Fibroblast of skin of right quadriceps (primary cell): ENCODE measurements around the gene IFI27L2.
A peak's percentile ranks its signal among the peaks of the same experiment; 100 is the strongest.

ENCODE experiments used
- DNase-seq: peaks from one replicate; pipeline ENCODE4 v3.0.0-alpha.2; 2013

Gene IFI27L2

GRCh38 chr14:94145902-94146527, 16.6 kb upstream of the IFI27L2 start:
- no peak for DNase-seq

DNA sequence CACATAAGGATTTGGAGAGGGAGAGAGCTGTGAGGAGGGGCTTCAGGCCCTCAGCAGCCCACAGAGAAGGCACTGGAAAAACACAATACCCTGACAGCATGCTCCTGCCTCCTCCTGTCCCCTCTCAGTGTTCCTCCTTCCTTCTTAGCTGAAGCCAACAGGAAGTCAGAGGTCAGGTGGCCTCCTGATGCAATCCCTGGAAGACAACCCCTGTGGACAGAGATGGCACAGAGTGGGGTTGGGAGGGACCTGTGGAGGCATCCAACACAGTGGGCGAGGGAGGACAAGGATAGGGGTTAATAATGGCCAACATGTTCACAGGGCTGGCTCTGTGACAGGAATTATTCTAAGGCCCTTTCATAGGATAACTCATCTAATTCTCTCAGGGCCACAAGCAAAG, 15.4 kb upstream of the IFI27L2 start:
- no peak for DNase-seq

GRCh38 chr14:94143711-94144110, 14.3 kb upstream of the IFI27L2 start:
- no peak for DNase-seq

GRCh38 chr14:94143239-94143638, 13.8 kb upstream of the IFI27L2 start:
- no peak for DNase-seq

DNA sequence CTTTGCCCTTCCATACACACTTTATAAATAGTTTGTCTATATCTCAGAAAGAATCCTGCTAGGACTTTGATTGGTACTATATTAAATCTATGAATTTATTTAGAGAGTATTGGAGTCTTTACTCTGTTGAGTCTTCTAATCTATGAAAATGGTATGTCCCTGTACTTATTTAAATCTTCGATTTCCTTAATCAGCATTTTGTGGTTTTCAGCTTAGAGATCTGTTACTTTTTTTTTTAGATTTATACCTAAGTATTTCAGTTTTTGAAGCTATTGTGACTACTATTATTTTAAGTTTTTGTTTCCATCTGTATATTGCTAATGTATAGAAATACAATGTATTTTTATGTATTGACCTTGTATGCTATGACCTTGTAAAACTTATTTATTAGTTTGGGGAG, 13.4 kb upstream of the IFI27L2 start:
- DNase-seq, result no peak

DNA sequence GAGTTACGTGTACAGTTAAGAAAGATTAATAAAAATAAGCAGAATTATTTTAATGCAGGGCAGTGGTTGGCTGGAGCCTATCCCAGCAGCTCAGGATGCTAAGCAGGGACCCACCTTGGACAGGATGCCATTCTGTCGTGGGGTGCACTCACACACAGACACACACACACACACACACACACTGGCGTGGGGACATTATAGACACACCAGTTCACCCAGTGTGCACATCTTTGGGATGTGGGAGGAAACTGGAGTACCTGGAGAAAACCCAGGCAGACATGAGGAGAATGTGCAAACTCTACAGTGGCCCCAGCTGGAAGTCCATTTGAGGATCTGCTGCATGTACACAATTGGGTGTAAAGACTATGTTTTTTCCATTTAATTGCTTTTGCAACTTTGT, 12.8 kb upstream of the IFI27L2 start:
- no peak for DNase-seq

GRCh38 chr14:94139421-94139820, 10.0 kb upstream of the IFI27L2 start:
- no peak for DNase-seq

GRCh38 chr14:94139006-94139405, 9.6 kb upstream of the IFI27L2 start:
- DNase-seq, result no peak

DNA sequence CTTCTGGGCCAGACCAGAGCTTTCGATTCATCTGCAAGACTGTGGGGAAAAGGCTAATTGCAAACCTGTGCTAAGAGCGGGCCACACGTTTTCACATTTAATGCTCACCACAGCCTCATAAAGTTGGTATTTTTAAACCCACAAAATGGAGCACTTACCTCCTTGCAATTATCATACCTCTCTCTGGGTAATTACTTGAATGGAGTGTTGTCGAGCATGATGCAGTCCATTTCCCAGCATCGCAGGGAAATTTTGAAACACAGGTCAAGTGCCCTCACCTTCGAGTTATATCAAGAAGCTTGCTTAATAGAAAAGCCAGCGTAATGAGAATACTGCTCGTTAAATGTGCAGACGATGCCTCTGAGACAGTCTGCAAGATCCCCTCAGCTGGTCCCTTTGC, 8.8 kb upstream of the IFI27L2 start:
- no peak for DNase-seq

GRCh38 chr14:94136575-94137331, 7.3 kb upstream of the IFI27L2 start:
- DNase-seq, result peak; percentile 76

- DNase-seq, result no peak
Observed at GRCh38 chr14:94135476-94135875, 6.1 kb upstream of the IFI27L2 start.

DNA sequence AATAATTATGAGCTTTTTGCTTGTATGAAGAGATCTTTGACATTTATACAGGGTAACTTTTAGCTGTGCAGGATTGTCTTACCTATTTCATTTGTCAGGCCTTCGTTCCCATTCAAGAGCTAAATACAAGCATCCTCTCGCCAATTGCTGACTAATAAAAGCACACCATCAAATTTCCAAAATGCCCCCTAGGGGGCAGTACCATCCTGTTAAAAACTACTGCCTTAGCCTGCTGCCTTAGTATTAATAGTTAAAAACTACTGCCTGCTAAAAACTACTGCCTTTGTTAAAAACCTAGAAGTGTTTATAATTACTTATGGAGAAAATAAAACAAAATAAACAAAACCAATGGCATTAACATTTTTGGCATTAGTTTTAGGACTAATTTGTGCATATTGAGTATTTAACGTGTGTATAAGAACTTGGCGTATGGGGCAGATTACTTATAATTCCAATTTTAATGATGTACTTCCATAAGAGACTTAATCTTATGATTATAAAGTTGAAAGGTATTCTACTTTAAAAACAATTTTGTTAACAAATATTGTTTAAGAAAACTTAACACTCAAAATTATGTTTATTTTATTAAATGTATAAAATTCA, 3.0 kb upstream of the IFI27L2 start:
- DNase-seq, result peak; percentile 66

GRCh38 chr14:94129758-94130414, 482 bp upstream of the IFI27L2 start:
- DNase-seq, result peak; percentile 39

DNA sequence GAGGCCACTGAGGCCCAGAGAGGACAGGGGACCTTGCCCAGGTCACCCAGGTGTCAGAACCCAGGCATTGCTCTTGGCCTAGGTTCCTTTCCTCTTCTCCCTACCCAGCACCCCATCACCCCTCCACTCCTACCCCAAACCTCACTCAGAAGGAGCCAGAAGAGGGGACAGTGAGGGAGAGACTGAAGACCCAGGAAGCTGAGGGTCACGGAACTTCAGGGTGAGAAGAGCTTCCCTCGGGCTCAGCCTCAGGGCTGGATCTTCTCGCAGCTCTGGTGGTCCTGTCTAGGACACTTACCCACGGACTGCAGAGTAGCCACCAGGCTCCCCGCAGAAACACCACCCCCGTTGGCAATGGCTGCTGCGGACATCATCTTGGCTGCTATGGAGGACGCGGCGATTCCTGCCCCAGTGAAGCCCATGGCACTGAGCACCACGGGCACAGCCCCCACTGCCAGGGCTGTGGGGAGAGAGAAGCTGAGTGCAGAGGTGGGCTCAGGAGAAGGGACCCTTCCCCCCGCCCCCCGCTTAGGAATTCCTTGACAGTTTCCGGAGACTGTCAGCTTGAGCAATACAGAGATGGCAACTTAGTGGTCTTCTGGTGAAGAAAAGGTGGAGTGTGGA, 1.1 kb downstream of the IFI27L2 start:
- DNase-seq, result no peak

DNA sequence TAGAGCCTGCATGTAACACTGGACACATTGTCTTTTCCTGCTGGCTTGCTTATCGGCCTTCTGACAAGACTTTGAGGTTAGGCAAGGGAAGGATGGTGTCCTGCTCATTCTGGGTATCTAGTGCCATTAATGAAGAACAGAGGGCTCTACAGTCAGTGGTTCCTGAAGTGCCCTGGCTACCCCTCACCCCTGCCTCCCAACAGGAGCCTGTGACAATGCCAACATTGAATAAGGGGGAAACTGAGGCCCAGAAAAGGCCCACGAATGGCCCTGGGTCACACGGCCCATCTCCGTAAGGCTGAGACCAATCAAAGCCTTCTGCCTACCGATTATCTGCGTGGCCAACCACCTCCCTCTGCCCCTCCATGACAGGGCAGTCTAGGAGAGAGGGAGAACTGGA, 2.1 kb downstream of the IFI27L2 start:
- DNase-seq, result no peak

- no peak for DNase-seq
Observed at GRCh38 chr14:94126800-94127199, 2.6 kb downstream of the IFI27L2 start.

DNA sequence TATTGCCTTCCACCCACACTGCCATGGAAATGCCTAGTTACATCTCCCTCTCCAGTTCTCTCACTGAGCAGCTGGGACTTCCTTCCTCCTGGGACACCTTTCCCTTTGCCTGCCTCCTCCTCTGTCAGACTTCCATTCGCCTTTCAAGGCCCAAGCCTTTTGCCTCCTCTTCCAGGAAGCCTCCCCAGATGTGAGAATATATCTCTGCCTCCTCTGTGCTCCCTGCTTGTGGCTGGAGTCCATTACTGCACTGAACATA, 3.1 kb downstream of the IFI27L2 start:
- no peak for DNase-seq

DNA sequence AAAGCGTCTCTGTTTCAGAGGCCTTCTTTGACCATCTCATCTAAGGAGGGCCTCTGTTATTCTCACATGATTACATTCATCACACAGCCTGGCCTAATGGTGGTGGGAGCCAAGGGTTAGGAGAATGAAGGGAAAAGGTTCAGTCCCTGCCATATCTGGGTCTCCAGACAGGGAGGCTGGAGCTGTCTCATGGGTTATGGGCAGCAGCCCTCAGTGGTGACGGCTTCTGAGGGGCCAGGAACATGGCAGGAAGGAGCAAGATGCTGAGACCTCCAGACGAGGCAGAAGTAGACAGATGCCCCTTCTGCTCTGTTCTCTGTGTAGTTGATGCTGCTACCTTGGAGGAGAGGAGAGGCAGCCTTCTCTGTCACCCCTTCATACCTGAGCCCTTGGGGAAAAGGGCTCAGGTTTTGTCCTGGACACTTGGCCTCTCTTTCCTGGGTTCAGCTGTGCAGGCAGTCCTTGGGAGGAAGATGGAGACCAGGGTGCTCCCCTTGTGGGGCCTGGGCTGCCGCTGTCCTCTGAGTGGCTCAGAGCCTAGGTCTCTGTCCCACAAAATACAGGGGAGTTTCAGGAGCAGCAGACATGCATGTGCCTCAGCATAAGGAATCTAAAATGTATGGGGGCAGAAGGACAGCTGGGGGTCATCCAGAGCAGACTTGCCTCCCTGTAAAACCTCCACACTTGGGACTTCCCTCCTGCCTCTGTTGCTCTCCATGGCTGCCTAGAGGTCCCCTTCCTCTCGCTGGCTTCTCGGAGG, 3.6 kb downstream of the IFI27L2 start:
- DNase-seq, result no peak

GRCh38 chr14:94124582-94125377, 4.6 kb downstream of the IFI27L2 start:
- no peak for DNase-seq

DNA sequence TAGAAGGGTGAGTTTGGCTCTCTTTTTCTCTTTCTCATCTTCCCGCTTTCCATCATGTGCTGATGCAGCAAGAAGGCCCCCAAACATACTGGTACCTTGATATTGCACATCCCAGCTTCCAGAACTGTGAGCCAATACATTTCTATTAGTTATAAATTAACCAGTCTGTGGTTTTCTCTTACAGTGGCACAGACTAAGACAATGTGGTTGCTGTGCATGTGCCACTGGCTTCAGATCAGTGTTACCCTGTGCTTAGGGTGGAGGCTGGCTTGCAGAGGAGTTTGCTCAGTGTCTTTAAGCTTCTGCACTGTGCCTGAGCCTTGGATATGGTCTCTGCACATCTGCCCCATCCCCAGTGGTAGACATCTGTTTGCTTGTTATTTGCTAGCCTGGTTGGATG, 5.5 kb downstream of the IFI27L2 start:
- DNase-seq, result no peak

GRCh38 chr14:94123296-94123695, 6.1 kb downstream of the IFI27L2 start:
- no peak for DNase-seq

- DNase-seq, result no peak
Observed at GRCh38 chr14:94122438-94122837, 7.0 kb downstream of the IFI27L2 start.
